Activated naive CD8-positive, alpha-beta T cell (primary cell): Measurements from ENCODE around the gene C12orf56.

ENCODE experiments used
- H3K27ac Mint-ChIP-seq: one replicate; pipeline ENCODE4 v1.8.0; 2021; ENCODE audit warnings: mixed read lengths
- H3K27me3 Mint-ChIP-seq: one replicate; pipeline ENCODE4 v1.8.0; 2021; ENCODE audit warnings: mixed read lengths
- H3K36me3 Mint-ChIP-seq: one replicate; pipeline ENCODE4 v1.8.0; 2021; ENCODE audit warnings: mixed read lengths
- H3K4me1 Mint-ChIP-seq: one replicate; pipeline ENCODE4 v1.8.0; 2021; ENCODE audit warnings: low read depth, mixed read lengths
- H3K4me3 Mint-ChIP-seq: one replicate; pipeline ENCODE4 v1.8.0; 2021; ENCODE audit warnings: mild to moderate bottlenecking, mixed read lengths
- H3K9me3 Mint-ChIP-seq: one replicate; pipeline ENCODE4 v1.8.0; 2021; ENCODE audit warnings: low read depth, mixed read lengths

The C12orf56 gene

DNA sequence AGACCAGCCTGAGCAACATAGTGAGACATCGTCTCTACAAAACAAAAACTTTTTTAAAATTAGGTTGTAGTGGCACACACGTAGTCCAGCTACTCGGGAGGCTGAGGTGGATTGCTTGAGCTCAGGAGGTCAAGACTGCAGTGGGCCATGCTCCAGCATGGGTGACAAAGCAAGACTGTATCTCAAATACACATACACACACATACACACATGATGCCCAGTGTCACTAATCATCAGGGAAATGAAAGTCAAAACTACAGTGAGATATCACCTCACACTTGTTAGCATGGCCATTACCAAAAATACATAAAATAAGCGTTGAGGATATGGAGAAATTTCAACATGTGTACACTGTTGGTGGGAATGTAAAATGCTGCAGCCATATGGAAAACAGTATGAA lies 135.3 kb downstream of the C12orf56 start:
- Mint-ChIP-seq H3K4me3 (no peak overlapping the region), H3K4me1 (no peaks in the 10 kb centered on the region), H3K9me3 (no peaks in the 10 kb centered on the region), H3K36me3 (no peaks in the 10 kb centered on the region), H3K27ac (no peak overlapping the region), H3K27me3 (no peaks in the 10 kb centered on the region)

DNA sequence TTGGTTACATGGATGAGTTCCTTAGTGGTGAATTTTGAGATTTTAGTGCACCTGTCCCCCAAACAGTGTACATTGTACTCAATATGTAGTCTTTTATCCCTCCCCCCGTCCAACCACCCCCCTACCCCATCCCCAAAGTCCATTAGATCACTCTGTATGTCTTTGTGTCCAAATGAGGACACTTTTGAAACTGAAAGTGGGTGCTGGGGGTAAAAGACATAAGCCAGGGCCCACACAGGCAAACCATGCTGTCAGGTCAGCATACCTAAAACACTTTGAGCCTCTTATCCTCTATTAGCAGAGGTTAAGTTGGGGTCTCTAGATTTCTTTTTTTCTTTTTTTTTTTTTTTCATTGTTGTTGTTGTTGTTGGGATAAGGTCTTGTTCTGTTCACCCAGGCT lies 137.2 kb downstream of the C12orf56 start:
- no peaks in the 10 kb centered on the region for H3K27me3 Mint-ChIP-seq
- no peak overlapping the region for H3K27ac Mint-ChIP-seq
- H3K4me3 Mint-ChIP-seq, result no peak overlapping the region
- no peaks in the 10 kb centered on the region for H3K4me1 Mint-ChIP-seq
- no peaks in the 10 kb centered on the region for H3K36me3 Mint-ChIP-seq
- no peaks in the 10 kb centered on the region for H3K9me3 Mint-ChIP-seq

DNA sequence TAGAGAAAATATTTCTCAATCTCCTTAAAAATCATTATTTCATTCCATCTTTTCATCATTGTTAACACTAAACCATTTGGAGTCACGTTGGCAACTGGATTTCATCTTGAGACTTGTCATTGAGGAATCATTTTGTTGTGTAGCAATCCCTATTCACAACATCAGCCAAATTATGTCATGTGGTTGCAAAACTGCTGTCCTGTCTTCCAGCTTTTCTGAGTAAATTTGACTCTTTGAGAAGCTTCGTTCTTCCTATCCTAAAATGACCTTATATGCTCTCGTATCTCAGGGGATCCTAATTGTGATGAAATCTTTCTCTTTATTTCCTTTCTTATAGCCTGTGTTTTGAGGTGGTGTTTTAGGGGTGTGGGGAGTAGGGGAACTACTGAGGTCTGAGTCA lies 137.9 kb downstream of the C12orf56 start:
- Mint-ChIP-seq H3K36me3 (no peaks in the 10 kb centered on the region), H3K27me3 (no peaks in the 10 kb centered on the region), H3K27ac (no peak overlapping the region), H3K9me3 (no peaks in the 10 kb centered on the region), H3K4me3 (no peak overlapping the region), H3K4me1 (no peaks in the 10 kb centered on the region)

DNA sequence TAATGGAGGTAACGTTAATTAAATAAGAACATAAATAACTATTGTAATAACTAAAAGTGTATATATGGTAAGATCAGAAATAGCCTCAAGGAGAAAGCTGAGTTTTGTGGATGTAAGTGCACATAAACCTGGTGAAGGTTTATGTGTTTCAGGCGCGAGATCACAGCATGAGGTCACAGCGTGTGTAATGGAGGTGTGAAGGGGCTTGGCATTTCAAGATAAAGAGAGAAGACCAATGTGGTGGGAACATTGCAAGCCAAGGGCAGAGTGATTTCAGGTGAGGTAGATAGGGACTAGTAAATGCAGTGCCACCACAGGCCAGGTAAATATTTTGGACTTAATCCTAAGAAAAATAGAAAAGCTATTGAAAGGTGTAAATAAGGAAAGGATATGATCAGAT lies 146.7 kb downstream of the C12orf56 start:
- Mint-ChIP-seq H3K27me3 (peaks cover 2% of the 10 kb centered on the region), H3K36me3 (no peaks in the 10 kb centered on the region), H3K4me1 (no peaks in the 10 kb centered on the region), H3K9me3 (no peaks in the 10 kb centered on the region), H3K4me3 (no peak overlapping the region), H3K27ac (no peak overlapping the region)

DNA sequence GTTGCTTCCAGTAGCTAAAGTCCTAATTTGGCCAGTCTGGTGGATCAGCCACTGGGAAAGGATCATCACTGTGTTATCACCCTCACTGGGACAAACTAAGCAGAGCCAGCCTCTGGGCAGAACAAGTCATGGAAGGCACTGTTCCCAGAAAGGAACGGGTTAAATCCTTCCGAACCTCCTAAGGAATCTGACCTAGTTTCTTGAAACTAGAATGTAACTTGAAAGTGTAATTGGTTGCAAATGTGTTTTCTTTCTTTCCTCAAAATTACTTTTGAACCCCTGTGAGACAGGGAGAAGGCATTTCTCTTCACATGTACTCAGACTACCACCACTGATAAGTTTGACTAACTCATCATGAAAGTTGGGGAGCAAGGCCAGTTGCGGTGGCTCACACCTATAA lies 149.8 kb downstream of the C12orf56 start:
- Mint-ChIP-seq H3K27me3 (peaks cover 2% of the 10 kb centered on the region), H3K4me3 (no peak overlapping the region), H3K4me1 (no peaks in the 10 kb centered on the region), H3K27ac (no peak overlapping the region), H3K36me3 (no peaks in the 10 kb centered on the region), H3K9me3 (no peaks in the 10 kb centered on the region)

DNA sequence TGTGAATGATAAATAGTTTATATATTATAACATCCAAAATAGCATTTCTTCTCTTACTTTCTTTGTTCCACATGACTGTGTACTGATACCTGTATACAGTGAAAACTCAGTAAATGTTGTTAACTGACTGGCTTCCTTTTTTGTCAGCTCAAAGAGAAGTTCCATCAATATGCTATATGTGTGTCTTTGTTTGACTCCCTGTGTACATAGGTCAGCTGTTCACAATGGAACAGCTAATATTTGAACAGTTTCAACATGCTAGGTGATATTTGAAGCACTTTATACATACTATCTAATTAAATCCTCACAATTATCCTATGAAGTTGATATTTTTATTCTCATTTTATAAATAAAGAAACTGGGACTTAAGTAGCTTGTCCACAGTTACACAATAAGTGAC lies 153.2 kb downstream of the C12orf56 start:
- Mint-ChIP-seq H3K9me3 (no peaks in the 10 kb centered on the region), H3K36me3 (no peaks in the 10 kb centered on the region), H3K4me1 (no peaks in the 10 kb centered on the region), H3K27ac (no peak overlapping the region), H3K27me3 (peaks cover 2% of the 10 kb centered on the region), H3K4me3 (no peak overlapping the region)

DNA sequence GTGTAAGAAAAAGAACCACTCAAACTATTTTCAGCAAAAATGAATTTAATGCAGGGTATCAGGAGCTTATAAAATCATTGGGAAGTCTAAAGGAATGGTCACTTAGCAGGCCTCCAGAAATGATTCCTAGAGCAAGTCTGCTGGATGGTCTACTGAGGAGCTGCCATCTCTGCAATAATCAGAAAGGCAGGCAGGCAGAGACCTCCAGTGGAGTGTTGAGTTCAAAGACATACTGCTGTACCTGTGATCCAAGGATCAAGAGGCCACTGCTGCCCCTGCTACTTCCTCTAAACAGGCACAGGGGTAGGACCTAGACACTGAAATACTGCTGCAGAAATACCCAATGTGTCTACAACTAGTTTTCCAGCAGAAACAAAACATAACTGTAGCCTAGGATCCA lies 154.0 kb downstream of the C12orf56 start:
- Mint-ChIP-seq H3K27ac (no peak overlapping the region), H3K4me3 (no peak overlapping the region), H3K36me3 (no peaks in the 10 kb centered on the region), H3K4me1 (no peaks in the 10 kb centered on the region), H3K27me3 (no peaks in the 10 kb centered on the region), H3K9me3 (no peaks in the 10 kb centered on the region)

DNA sequence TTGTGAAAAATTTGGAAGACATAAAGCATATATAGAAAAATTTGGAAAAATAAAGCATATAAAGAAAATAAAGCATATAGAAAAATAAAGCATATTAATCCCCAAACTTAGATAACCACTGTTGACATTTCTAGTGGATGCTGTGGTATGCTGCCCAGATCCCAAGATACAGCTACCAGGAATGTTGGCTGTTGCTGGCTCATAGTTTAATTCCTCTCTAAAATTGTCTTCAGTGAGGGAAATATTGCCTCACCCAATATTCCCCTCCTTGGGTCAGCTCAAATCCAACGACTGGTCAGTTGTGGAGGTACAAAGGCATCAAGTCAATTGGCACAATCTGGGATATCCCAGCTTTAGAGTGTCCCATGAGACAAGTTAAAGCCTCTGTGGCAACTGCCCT lies 158.4 kb downstream of the C12orf56 start:
- H3K4me1 Mint-ChIP-seq, result no peaks in the 10 kb centered on the region
- H3K9me3 Mint-ChIP-seq, result no peaks in the 10 kb centered on the region
- H3K27me3 Mint-ChIP-seq, result peaks cover 6% of the 10 kb centered on the region
- no peak overlapping the region for H3K4me3 Mint-ChIP-seq
- no peak overlapping the region for H3K27ac Mint-ChIP-seq
- no peaks in the 10 kb centered on the region for H3K36me3 Mint-ChIP-seq

DNA sequence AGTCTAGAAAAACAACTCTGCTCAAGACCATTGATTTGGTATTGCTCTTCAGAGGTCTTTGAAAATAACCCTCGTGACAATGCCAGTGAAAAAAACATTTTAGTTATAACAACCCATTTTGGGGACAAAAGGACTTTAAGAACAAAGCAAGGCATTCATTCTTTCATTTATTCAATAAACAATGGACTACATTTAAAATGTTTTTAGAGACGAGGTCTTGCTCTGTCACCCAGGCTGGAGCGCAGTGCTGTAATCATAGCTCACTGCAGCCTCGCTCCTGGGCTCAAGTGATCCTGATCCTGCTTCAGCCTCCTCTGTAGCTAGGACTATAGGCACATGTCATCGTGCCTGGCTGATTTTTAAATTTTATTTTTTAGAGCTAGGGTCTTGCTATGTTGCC lies 160.8 kb downstream of the C12orf56 start:
- Mint-ChIP-seq H3K9me3 (no peaks in the 10 kb centered on the region), H3K27ac (no peak overlapping the region), H3K36me3 (no peaks in the 10 kb centered on the region), H3K27me3 (peaks cover 7% of the 10 kb centered on the region), H3K4me3 (no peak overlapping the region), H3K4me1 (no peaks in the 10 kb centered on the region)

DNA sequence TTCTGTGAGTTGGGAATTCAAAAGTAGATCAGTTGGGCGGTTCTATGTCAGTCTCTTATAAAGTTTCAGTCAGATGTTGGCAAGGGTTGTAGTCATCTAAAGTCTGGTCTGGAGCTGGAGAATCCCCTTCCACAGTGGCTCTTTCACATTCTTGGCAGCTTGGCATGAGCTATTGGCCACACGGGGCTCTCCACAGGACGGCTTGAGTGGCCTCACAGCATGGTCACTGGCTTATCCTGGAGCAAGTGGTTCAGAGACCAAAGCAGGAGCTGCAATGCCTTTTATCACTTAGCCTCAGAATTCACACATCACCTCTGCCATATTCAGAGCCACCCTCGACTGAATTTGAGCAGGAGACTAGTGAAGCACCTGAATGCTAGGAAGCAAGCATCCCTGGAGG lies 161.3 kb downstream of the C12orf56 start:
- Mint-ChIP-seq H3K27ac (no peak overlapping the region), H3K27me3 (peaks cover 7% of the 10 kb centered on the region), H3K36me3 (no peaks in the 10 kb centered on the region), H3K9me3 (no peaks in the 10 kb centered on the region), H3K4me3 (no peak overlapping the region), H3K4me1 (no peaks in the 10 kb centered on the region)

DNA sequence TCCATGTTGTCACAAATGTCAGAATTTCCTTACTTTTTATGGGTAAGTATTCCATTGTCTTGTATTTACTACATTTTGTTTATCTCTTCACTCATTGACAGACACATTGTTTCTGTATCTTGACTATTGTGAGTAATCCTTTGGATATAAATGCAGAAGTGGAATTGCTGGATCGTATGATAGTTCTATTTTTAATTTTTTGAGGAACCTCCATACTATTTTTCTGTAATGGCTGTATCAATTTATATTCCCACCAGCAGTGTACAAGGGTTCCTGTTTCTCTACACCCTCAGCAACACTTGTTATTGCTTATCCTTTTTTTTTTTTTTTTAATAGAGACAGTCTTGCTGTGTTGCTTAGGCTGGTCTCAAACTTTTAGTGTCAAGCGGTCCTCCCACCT lies 164.9 kb downstream of the C12orf56 start:
- H3K9me3 Mint-ChIP-seq, result no peaks in the 10 kb centered on the region
- no peaks in the 10 kb centered on the region for H3K36me3 Mint-ChIP-seq
- peaks cover 7% of the 10 kb centered on the region for H3K27me3 Mint-ChIP-seq
- H3K27ac Mint-ChIP-seq, result no peak overlapping the region
- peaks cover 12% of the 10 kb centered on the region for H3K4me1 Mint-ChIP-seq
- H3K4me3 Mint-ChIP-seq, result no peak overlapping the region

DNA sequence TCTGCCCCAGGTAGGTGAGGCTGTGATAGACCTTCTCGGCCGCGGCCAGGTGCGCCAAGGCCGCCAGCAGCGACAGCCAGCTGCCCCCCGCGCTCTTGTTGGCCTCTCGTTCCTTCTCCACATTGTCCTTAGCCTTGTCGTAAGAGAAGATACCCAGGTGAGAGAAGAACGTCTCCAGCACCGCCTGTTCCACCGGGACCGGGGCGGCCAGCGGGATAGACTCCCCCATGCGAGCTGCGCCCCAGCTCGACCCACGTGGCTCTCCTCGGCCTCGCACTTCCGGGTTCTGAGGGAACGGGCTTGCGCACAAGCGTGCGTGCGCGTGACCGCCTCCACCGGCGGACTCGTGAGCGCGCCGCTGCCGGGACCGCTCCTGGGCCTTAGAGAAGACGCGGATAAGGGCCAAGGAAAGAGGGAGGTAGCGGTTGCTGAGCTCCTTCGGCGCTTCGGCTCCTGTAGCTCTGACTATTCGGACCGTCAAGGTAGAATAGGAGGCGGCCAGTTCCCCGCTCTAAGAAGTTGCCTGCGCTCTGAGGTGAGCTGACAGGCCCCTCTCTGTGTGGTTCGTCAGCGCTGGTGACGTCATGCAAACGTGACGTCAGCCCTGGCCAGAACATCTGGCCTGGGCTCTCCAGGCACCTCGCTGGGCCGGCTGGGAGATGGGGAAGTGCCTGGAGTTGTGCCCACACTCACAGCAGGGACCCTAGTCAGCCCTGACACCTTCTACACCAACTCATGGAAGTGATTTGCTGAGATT lies 168.4 kb downstream of the C12orf56 start, which contains the start of gene KICS2:
TSS of gene KICS2 (minus strand) at position 288 of the 757 bp plus-strand sequence. CDS start at position 229, 59 bp downstream.
- peaks cover 34% of the 10 kb centered on the region for H3K4me1 Mint-ChIP-seq
- no peaks in the 10 kb centered on the region for H3K9me3 Mint-ChIP-seq
- peak within 1 kb of the TSS; percentile 99 for H3K27ac Mint-ChIP-seq
- H3K4me3 Mint-ChIP-seq, result peak within 1 kb of the TSS; percentile 98
- H3K27me3 Mint-ChIP-seq, result peaks cover 2% of the 10 kb centered on the region
- H3K36me3 Mint-ChIP-seq, result no peaks in the 10 kb centered on the region

DNA sequence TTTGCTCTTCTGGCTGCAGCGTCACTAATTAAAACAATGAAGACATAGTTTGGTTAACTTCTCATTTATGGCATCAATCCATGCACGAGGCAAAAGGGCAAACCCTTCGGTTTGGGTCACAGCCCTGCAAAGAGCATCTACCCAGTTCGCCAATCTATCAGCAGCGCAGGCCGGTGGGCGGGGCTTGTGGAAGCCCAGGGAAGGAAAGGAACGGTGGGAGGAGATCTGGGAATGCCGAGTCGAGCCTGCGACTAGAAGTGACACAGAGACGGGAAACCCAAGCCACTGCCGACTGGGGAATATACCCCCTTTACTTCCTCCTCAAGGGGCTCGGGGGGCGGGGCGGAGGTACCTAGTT lies 168.9 kb downstream of the C12orf56 start:
- H3K27me3 Mint-ChIP-seq, result peaks cover under 1% of the 10 kb centered on the region
- no peaks in the 10 kb centered on the region for H3K36me3 Mint-ChIP-seq
- peaks cover 34% of the 10 kb centered on the region for H3K4me1 Mint-ChIP-seq
- H3K4me3 Mint-ChIP-seq, result peak overlapping the region; percentile 98
- no peaks in the 10 kb centered on the region for H3K9me3 Mint-ChIP-seq
- peak overlapping the region; percentile 99 for H3K27ac Mint-ChIP-seq

DNA sequence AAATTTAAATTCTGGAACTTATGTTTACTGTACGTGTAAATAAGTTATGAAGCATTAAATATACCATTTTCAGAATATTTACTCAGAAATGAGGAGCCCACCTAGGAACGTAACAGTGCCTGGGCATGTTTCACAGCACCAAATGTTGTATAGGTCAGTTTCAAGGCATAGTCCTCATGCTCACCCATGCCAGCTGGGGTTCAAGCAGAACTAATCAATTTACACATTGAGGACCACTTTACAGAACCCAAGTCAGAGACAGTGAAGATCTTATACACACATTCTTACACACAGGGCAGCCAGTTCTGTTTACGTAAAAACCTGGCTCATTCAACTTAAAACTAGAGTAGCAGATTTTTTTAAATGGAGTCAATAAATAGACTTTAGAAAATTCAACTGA lies 170.5 kb downstream of the C12orf56 start:
- no peaks in the 10 kb centered on the region for H3K27me3 Mint-ChIP-seq
- H3K27ac Mint-ChIP-seq, result no peak overlapping the region
- peaks cover 34% of the 10 kb centered on the region for H3K4me1 Mint-ChIP-seq

DNA sequence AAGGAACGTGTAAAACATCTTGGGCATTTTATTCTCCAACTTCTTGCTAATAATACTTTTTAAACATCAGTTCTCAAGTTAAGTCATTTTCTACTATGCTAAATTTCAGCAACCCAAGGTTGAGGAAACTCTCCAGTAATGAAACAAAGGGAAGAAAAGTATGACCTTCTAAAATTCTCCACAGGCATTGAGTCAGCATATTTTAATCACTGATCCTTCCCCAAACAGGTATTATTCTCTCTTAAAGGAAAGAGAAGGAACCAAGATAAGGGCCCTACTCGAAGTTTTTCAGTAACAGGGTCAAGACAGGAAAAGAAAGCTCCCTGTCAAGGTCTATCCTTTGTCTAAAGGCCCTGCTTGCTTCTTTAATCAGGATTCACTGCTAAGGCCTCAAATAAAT lies 171.4 kb downstream of the C12orf56 start:
- no peaks in the 10 kb centered on the region for H3K27me3 Mint-ChIP-seq
- no peak overlapping the region for H3K27ac Mint-ChIP-seq
- peaks cover 4% of the 10 kb centered on the region for H3K36me3 Mint-ChIP-seq
- peak overlapping the region; percentile 57 for H3K4me3 Mint-ChIP-seq
- peaks cover 34% of the 10 kb centered on the region for H3K4me1 Mint-ChIP-seq
- no peaks in the 10 kb centered on the region for H3K9me3 Mint-ChIP-seq

More for the DNA sequence above, 170.5 kb downstream of the C12orf56 start:
- Mint-ChIP-seq H3K36me3 (no peaks in the 10 kb centered on the region), H3K9me3 (no peaks in the 10 kb centered on the region), H3K4me3 (peak overlapping the region; percentile 50)

DNA sequence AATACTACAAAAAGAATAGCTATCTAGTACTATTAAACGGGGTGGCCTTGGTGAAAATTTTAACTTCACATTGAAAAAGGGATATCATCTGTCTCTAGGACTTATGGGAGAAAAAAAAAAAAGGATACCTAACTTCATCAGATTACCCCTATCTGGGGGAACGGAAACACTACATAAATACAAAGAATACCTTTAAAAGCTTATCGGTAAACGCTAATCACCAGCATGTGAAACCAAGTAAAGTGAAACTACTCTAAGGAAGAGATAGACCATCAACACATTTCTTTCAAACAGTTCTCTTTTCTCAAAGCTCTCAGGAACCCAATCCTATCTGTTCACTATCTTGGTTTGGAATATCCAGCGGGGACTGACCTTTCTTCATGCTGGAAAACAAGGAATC lies 172.0 kb downstream of the C12orf56 start:
- no peaks in the 10 kb centered on the region for H3K9me3 Mint-ChIP-seq
- H3K4me3 Mint-ChIP-seq, result peak overlapping the region; percentile 46
- H3K4me1 Mint-ChIP-seq, result peaks cover 34% of the 10 kb centered on the region
- no peaks in the 10 kb centered on the region for H3K27me3 Mint-ChIP-seq
- peak overlapping the region; percentile 55 for H3K27ac Mint-ChIP-seq
- peaks cover 9% of the 10 kb centered on the region for H3K36me3 Mint-ChIP-seq
